ENCODE data around the gene SLFN5. TPM values are rescaled to one million over a fixed set of nuclear protein-coding genes. Genes with fewer than 3 reads are reported as not detected.
"Not testable (repeated sequence)": the region's sequence is repeated elsewhere in the genome, so short reads cannot be mapped to it uniquely, and the experiment has no call there.

The SLFN5 gene
- polyA plus RNA-seq, 4 donors = 13.1 to 15.4 (median 14.2) TPM

DNA sequence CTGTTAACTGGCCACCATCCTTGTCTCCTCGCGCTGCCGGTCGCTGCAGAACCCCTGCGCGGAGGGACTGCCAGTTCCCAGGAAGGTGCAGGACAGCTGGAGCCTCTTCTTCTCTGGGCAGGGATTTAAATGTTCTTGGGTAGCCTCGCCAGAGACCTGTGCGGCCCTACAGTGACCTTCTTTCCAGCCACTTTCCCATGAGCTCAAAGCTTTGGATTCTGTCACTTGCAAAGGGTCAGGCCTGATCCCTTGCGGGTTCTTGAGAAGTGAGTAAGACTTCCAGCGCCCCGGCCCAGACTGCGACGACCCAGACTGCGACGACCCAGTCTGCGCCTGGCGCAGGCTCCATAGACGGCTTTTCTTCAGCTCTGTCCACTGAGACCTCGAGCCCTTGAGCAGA lies 1.4 kb upstream of the SLFN5 start:
- DNase-seq (ENCODE audit: low read depth in 4 of 4, low spot score in 2 of 4) = no peak

DNA sequence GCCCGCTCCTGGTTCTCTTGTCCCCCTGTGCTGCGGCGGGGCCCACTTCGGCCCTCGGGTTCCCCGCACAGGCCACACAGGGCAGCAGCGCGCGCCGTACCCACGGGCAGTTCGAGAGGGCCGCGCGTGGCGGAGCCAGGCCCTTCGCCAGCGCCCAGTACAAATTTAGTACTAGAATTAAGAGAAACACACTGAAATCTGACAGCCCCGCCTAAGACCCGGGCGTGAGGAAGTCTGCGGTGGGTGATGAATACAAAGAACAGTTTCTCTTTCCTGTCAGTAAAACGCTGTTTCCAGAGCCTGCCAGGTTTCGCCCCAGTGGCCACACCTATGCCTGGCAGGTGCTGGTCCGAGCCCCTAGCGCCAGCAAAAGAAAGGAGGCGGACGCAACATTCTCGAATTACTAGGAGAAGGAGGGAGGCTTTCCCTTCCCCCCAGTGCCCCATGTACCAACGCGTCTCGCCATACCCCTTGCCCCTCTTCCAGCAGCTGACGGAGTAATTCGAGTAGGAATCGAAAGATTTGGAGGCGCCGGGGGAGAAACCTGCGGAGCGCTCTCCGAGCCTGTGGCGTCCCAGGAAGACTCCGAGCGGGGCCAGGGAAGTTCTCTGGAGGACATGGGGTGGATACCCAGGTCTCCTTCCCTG lies 591 bp upstream of the SLFN5 start:
- peak; percentile 48 to 68 (median 62) for DNase-seq (ENCODE audit: low read depth in 4 of 4, low spot score in 2 of 4)

DNA sequence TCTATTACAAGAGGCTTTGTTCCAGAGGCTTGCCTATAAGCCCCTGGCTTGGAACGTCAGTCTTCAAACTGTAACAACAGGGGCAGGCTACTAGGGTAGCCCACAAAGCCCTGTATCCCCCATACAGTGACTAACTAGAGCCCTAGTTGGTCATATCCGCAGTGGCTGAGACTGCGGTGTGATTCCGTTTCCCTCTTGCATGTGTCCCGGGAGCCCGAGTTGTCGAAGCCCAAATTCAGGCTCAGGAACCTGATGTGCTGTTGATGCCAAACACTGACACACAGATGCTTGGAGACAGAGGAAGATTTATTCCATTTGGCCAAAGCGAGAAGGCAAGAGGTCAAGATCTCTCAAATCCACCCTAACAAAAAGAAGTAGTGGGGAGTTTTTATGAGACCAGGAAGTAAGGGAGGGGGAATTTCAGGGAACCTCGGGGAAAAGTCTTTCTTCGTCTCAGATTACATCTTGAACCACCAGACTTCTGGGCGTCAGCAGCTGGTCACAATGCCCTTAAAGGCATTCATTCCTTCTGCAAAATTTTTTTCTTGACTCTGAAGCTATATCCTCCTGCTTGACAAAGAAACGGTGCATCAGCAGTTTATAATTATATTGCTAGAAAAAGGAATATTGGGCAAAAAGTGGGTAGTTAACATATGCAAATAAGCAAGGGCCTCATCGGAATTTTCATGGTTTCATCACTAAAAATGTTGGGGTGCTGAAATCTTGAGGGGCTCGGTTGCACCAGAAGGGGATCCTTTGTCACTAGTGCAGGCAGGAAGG lies 879 bp downstream of the SLFN5 start:
- peak in 3 of 4 donors; percentile 52 to 72 (median 56) for DNase-seq (ENCODE audit: low read depth in 4 of 4, low spot score in 2 of 4)

DNA sequence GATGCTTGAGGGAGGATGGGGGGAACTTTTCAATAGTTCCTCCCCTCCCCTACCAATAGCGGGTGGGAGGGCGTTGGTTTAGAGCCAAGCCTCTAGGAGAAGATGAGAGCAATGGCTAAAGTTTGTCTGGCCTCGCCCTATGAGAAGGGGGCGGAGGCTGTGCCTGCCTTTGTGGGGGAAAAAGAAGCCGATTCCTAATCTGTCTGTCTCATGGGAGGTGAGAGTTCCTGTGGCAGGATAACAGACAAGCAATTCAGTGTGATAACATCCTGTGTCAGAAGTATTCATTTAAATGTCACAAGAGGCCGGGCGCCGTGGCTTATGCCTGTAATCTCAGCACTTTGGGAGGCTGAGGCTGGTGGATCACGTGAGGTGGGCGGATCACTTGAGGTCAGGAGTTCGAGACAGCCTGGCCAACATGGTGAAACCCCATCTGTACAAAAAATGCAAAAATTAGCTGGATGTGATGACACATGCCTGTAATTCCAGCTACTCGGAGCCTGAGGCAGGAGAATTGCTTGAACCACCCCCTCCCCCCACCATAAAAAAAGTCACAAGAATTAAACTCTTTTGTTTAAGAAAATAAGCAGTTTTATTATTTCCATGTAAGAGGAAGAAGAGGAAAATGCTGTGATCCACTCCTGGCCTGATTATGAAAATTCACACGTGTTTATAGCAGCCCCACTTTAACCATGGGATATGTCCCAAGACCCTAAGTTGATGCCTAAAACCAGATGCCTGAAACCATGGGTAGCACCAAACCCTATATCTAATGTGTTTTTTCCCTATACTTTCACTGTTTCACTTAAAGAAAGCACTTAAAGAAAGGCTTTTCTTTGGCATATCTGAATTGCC lies 1.7 kb downstream of the SLFN5 start:
- DNase-seq (ENCODE audit: low read depth in 4 of 4, low spot score in 2 of 4) = no peak

DNA sequence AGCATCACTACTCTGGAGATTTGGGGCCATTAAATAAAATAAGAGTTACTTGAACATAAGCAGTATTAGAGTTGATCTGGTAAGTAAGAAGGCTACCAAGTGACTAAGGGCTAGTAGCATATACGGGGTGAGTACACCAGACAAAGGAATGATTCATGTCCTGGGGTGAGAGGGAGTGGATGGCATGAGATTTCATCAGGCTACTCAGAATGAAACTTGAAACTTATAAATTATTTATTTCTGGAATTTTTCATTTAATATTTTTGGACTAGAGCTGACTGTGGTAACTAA lies 2.3 kb downstream of the SLFN5 start:
- DNase-seq (ENCODE audit: low read depth in 4 of 4, low spot score in 2 of 4) = no peak

DNA sequence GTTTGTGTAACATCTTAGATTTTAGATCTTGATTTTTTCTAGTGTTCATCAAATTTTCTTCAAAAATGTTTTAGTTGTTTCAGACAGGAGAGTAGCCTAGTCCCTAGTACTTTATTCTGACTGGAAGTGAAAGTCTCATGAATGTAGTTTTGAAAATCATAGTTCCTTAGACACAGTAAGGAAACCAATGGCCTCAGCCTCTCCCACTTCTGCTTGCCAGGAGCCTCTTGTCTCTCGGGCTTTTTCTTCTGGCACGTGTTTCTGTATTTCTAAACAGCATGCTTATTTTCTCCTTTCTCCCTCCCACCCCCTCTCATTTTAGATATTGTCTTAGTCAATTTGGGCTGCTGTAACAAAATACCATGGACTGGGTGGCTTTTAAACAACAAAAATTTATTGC lies 9.8 kb downstream of the SLFN5 start:
- no peak for DNase-seq (ENCODE audit: low read depth in 4 of 4, low spot score in 2 of 4)

DNA sequence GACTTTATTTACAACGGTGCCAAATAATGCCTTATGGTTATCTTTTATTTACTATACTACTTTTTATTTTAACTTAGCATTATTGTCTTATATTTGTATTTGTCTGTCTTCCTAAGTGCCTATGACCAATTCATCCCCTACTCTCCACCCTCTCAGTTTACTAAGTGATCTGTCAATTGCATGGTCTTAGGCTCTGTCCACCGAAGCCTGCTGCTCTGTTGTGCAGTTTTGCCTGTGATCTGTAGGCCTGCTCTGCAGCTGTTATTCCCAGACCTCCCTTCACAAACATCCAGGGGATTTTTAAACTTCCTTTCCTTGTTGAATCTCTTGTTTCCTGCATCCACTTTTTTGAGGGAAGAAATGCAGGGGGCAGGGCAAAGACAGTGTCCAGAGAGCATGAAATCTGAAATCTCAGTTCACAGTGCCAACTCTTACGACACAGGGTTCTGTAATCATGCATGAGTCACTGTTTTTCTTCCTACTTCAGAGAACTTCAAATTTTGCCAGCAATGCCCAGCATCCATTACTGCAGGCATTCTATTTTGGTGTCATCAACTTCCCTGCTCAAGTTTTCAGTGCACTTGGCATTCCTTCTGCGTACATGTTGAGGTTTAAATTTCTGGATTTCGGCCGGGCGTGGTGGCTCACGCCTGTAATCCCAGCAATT lies 11.4 kb downstream of the SLFN5 start:
- DNase-seq (ENCODE audit: low read depth in 4 of 4, low spot score in 2 of 4) = no peak

DNA sequence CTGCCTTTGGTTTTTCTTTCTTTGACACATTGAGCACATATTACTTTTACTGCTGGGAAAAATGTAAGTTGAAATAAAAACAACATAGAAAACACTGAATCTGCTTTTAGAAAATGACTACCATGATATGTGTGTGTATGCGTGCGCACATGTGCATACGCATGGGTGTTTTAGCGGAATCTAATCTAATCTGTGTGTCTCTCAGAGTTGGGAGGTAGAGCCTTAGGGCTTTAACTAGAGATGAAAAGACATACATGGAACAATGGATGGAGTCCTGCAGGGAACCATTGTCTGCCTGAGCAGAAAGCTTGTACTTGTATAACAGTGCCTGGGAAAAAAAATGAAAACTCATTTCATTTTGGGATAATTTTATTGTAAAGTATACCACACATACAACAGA lies 12.4 kb downstream of the SLFN5 start:
- DNase-seq (ENCODE audit: low read depth in 4 of 4, low spot score in 2 of 4) = no peak

DNA sequence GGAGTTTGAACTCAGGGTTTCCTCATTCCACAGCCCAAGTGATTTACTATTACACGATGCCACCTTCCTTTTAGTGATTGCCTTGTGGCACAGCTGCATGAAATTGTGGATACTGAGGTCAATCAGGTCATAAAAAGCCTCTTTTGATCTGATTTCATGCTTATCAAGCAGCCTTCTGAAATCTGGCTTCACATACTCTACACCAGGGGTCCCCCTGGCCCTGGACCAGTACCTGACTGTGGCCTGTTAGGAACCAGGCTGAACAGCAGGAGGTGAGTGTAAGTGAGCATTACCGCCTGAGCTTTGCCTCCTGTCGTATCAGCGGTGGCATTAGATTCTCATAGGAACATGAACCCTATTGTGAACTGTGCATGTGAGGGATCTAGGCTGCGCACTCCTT lies 13.8 kb downstream of the SLFN5 start:
- no peak for DNase-seq (ENCODE audit: low read depth in 4 of 4, low spot score in 2 of 4)

DNA sequence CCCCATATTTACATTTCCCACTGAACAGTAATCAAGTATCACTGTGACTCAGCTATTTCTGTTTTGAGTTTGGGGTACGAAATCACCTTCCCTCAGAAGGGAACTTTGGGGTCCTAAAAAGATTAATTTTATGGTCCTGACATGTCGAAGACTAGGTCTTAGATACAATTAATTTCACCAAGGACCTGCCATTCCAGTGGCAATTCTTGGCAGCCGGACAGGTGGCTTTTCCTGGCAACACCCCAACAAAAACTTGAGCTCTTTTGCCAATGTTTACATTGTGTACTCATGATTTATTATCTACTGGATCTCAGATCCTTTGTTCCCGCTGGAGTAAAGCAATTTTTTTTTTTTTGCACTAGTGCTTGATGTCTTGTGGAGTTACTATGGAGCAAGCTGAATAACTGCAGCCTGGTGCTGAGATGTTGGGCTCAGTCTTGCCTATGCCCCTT lies 14.4 kb downstream of the SLFN5 start:
- DNase-seq (ENCODE audit: low read depth in 4 of 4, low spot score in 2 of 4) = peak in 2 of 4 donors; percentile 51 to 69

DNA sequence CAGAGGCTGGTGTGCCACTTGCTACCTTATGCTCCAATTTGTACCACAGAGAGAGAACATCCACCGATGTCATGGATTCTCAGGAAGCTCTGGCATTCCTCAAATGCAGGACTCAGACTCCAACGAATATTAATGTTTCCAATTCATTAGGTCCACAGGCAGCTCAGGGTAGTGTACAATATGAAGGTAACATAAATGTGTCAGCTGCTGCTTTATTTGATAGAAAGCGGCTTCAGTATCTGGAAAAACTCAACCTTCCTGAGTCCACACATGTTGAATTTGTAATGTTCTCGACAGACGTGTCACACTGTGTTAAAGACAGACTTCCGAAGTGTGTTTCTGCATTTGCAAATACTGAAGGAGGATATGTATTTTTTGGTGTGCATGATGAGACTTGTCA lies 16.1 kb downstream of the SLFN5 start:
- no peak for DNase-seq (ENCODE audit: low read depth in 4 of 4, low spot score in 2 of 4)

DNA sequence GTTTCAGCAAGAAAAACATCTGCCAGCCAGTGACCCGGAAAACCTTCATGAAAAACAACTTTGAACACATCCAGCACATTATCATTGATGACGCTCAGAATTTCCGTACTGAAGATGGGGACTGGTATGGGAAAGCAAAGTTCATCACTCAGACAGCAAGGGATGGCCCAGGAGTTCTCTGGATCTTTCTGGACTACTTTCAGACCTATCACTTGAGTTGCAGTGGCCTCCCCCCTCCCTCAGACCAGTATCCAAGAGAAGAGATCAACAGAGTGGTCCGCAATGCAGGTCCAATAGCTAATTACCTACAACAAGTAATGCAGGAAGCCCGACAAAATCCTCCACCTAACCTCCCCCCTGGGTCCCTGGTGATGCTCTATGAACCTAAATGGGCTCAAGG lies 22.2 kb downstream of the SLFN5 start:
- DNase-seq (ENCODE audit: low read depth in 4 of 4, low spot score in 2 of 4) = no peak

DNA sequence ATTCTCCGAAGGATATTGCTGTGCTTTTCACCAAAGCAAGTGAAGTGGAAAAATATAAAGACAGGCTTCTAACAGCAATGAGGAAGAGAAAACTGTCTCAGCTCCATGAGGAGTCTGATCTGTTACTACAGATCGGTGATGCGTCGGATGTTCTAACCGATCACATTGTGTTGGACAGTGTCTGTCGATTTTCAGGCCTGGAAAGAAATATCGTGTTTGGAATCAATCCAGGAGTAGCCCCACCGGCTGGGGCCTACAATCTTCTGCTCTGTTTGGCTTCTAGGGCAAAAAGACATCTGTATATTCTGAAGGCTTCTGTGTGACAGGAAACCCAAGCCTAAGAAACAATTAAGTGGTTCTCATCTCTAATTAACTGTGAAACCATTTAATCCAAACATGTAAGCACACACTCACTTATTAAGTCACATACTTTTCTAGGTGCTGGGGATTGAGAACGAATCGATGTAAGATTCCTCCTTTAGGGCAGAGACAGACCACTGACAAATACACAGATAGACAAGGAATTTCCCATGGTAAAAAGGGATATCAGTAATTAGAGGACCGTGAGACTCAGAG lies 22.8 kb downstream of the SLFN5 start:
- no peak for DNase-seq (ENCODE audit: low read depth in 4 of 4, low spot score in 2 of 4)

DNA sequence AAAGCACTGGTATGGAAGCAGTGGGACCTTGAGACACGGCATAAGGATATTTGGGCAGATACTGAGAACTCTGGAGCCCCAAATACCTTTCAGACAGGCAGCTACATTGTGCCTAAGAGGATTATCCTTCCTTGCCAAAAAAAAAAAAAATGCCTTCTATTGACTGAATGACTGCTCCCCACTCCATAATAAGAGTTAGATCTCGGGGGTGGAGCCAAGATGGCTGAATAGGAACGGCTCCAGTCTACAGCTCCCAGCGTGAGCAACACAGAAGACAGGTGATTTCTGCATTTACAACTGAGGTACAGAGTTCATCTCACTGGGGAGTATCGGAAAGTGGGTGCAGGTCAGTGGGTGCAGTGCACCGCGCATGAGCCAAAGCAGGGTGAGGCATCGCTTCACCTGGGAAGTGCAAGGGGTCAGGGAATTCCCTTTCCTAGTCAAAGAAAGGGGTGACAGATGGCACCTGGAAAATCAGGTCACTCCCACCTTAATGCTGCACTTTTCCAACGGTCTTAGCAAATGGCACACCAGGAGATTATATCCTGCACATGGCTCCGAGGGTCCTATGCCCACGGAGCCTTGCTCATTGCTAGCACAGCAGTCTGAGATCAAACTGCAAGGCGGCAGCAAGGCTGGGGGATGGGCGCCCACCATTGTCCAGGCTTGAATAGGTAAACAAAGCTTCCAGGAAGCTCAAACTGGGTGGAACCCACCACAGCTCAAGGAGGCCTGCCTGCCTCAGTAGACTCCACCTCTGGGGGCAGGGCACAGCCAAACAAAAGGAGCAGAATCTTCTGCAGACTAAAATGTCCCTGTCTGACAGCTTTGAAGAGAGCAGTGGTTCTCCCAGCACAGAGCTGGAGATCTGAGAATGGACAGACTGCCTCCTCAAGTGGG lies 31.5 kb downstream of the SLFN5 start:
- not testable (repeated sequence) for DNase-seq (ENCODE audit: low read depth in 4 of 4, low spot score in 2 of 4)

DNA sequence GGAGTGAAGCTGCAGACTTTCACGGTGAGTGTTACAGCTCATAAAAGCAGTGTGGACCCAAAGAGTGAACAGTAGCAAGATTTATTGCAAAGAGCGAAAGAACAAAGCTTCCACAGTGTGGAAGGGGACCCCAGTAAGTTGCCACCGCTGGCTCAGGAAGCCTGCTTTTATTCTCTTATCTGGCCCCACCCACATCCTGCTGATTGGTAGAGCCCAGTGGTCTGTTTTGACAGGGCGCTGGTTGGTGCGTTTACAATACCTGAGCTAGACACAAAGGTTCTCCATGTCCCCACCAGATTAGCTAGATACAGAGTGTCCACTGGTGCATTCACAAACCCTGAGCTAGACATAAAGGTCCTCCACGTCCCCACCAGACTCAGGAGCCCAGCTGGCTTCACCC lies 35.6 kb downstream of the SLFN5 start:
- DNase-seq (ENCODE audit: low read depth in 4 of 4, low spot score in 2 of 4) = not testable (repeated sequence)

DNA sequence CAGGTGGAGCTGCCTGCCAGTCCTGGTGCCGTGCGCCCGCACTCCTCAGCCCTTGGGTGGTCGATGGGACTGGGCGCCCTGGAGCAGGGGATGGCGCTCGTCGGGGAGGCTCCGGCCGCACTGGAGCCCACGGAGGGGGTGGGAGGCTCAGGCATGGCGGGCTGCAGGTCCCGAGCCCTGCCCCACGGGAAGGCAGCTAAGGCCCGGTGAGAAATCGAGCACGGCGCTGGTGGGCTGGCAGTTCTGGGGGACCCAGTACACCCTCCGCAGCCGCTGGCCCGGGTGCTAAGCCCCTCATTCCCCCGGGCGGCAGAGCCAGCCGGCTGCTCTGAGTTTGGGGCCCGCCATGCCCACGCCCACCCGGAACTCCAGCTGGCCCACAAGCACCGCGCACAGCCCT lies 36.0 kb downstream of the SLFN5 start:
- DNase-seq (ENCODE audit: low read depth in 4 of 4, low spot score in 2 of 4) = not testable (repeated sequence)

DNA sequence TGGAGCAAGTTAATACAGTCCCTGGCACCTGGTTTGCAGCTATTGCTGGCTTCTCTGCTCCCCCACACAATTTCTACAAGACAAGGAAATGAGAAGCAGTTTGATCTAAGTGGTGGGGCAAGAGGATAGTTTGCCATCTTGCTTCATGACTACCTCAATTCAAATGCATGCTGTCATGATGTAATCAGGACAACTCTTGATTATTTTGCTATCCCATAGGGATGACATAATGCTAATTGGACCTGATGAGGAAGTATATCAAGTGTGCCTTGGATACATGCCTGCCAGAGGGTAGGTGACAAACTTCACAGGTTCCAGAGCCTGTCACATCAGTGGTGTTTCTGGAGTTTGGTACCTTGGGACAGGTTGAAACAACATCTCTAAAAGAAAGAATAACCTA lies 40.9 kb downstream of the SLFN5 start:
- no peak for DNase-seq (ENCODE audit: low read depth in 4 of 4, low spot score in 2 of 4)

DNA sequence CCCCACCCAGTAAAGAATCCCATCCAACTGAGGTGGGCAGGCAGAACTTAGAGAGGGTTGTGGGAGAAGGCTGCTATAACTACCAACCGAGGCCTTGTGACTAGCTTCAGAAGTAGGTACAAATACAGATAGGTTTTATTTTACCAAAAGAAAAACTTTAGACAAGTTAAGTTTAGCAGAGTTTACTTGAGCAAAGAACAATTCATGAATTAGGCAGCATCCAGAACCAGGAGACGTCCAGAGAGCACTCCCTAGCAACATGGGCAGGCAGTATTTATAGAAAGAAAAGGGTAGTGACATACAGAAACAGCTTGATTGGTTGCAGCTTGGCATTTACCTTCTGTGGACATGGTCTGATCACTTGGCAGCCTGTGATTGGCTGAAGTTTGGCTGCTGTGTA lies 42.1 kb downstream of the SLFN5 start:
- no peak for DNase-seq (ENCODE audit: low read depth in 4 of 4, low spot score in 2 of 4)

DNA sequence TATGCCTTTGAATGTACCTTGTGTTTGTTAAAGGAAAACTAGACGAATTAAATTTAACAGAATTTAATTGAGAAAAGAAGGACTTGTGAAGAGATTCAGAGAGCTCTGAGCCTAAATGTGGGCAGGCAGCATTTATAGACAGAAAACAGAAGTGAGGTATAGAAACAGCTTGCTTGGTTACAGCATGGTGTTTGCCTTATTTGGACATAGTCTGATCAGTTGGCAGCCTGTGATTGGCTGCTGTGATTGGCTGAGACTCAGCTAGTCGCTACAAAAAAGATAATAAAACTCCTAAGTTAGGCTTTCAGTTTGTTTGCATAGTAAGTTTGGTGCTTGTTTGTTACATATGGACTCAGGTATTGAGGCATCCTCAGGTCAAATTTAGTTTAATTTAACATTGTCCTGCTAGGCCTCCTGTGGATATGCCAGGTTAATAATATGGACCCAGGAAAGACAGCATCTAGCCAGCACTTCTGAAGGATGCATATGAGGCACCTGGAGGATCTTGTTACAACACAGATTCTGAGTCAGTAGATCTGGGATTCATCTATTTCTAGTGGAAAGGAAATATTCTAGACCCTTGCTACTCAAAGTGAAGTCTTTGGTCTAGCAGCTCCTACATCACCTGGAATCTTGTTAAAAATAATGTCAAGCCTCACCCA lies 43.4 kb downstream of the SLFN5 start:
- no peak for DNase-seq (ENCODE audit: low read depth in 4 of 4, low spot score in 2 of 4)
